ENCODE data around the gene STPG1. TPM values are rescaled to one million over a fixed set of nuclear protein-coding genes. Genes with fewer than 3 reads are reported as not detected.

STPG1 gene
- total RNA-seq, 1 donor from 2014 or later, result 16.7 TPM

DNA sequence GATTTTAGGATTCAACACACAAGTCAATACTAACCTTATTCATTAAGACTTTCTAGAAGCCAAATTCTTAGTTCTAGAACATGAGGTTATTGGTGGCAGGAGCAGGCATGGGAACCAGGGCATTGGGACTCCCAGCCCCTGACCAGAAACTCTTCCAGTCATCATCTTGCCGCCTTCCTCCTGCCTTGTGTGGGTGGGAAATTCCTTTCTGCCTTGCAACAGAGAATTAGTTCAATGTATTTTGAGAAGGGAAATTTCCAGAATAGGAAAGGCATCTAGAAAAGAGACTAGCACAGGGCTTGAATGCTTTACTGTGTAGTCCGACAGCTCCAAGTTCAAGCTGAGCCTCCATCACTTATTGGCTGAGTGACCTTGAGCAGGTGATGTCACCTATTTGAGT is 85.7 kb downstream of the STPG1 start:
- Mint-ChIP-seq H3K9me3 (ENCODE audit: low read depth) (no peaks in the 10 kb centered on the region), H3K27me3 (peaks cover 21% of the 10 kb centered on the region), H3K4me3 (ENCODE audit: low read depth) (no peak overlapping the region), H3K36me3 (ENCODE audit: insufficient read depth) (peaks cover 1% of the 10 kb centered on the region), H3K4me1 (ENCODE audit: low read depth) (peaks cover 7% of the 10 kb centered on the region), H3K27ac (no peak overlapping the region)
- TF ChIP-seq CTCF (IDR thresholded peaks at IDR 0.05; ENCODE audit: unreplicated experiment), result no peak
- DNase-seq (ENCODE audit: low spot score, unreplicated experiment), result no peak

DNA sequence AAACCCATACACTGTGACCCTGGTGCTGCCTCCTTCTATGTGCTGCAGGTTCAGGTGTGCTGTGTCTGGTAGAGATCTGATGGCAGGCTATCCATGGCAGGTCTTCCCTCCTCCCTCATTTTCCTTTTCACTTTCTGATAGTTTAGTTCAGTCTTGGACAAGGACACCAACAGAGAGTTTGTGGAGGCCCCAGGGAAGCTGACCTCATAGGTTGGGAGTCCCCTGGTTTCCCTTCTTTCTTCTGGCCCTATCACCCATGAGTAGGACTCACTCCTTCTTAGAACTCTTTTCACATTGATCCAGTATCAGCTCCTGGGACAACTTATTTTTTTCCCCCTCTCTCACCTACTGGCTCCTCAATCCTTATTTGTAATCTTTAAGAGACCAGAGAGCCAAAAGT is 86.1 kb downstream of the STPG1 start:
- Mint-ChIP-seq H3K36me3 (ENCODE audit: insufficient read depth) (peaks cover 1% of the 10 kb centered on the region), H3K27ac (no peak overlapping the region), H3K27me3 (peaks cover 25% of the 10 kb centered on the region), H3K4me3 (ENCODE audit: low read depth) (no peak overlapping the region), H3K9me3 (ENCODE audit: low read depth) (no peaks in the 10 kb centered on the region), H3K4me1 (ENCODE audit: low read depth) (peaks cover 7% of the 10 kb centered on the region)
- no peak for TF ChIP-seq CTCF (IDR thresholded peaks at IDR 0.05; ENCODE audit: unreplicated experiment)
- no peak for DNase-seq (ENCODE audit: low spot score, unreplicated experiment)

- Mint-ChIP-seq H3K4me1 (ENCODE audit: low read depth) (peaks cover 12% of the 10 kb centered on the region), H3K9me3 (ENCODE audit: low read depth) (no peaks in the 10 kb centered on the region), H3K27me3 (peaks cover 34% of the 10 kb centered on the region), H3K36me3 (ENCODE audit: insufficient read depth) (no peaks in the 10 kb centered on the region), H3K4me3 (ENCODE audit: low read depth) (no peak overlapping the region), H3K27ac (no peak overlapping the region)
- no peak for TF ChIP-seq CTCF (IDR thresholded peaks at IDR 0.05; ENCODE audit: unreplicated experiment)
- no peak for DNase-seq (ENCODE audit: low spot score, unreplicated experiment)
These were observed 87.8 kb downstream of the STPG1 start for GRCh38 chr1:24325587-24326449.

DNA sequence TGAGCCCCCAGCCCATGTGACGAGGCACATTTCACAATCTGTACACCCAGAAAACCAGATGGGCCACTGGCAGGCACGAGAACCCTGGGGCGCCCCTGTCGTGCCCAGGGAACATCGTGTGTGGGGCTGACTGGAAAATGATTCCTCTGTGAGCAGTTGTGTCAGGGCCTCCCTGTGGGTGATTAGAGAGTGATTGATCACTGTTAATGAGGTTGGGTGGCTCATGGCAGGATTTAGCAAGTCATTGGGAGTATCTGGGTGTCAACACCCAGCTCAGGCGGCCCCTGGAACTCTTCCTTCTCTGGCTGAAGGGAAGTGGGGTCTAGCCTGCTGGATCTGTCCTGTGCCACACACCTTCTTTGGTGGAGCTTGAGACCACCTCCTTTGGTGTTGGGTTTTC is 88.7 kb downstream of the STPG1 start:
- no peaks in the 10 kb centered on the region for H3K36me3 Mint-ChIP-seq (ENCODE audit: insufficient read depth)
- H3K27ac Mint-ChIP-seq, result no peak overlapping the region
- TF ChIP-seq CTCF (IDR thresholded peaks at IDR 0.05; ENCODE audit: unreplicated experiment), result no peak
- DNase-seq (ENCODE audit: low spot score, unreplicated experiment), result no peak
- H3K4me1 Mint-ChIP-seq (ENCODE audit: low read depth), result peaks cover 14% of the 10 kb centered on the region
- no peak overlapping the region for H3K4me3 Mint-ChIP-seq (ENCODE audit: low read depth)
- peaks cover 42% of the 10 kb centered on the region for H3K27me3 Mint-ChIP-seq
- H3K9me3 Mint-ChIP-seq (ENCODE audit: low read depth), result no peaks in the 10 kb centered on the region

DNA sequence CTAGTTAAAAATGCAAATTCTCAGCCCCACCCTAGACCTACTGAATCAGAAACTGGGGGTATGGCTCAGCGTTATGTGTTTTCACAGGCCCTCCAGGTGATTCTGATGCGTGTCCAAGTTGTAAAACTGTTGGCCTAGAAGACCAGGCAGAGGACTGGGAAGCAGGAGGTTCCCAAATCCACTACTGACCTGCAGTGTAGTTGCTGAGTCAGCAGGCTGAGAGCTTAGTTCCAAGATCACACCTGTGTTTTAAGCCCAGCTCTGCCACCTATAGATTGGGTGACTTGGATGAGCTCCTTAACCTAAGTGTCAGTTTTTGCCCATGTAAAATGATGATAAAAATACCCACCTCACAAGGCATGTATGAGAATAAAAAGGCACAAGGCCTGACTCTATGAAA is 90.3 kb downstream of the STPG1 start:
- Mint-ChIP-seq H3K27ac (no peak overlapping the region), H3K9me3 (ENCODE audit: low read depth) (no peaks in the 10 kb centered on the region), H3K36me3 (ENCODE audit: insufficient read depth) (no peaks in the 10 kb centered on the region), H3K27me3 (peaks cover 48% of the 10 kb centered on the region), H3K4me1 (ENCODE audit: low read depth) (peaks cover 28% of the 10 kb centered on the region), H3K4me3 (ENCODE audit: low read depth) (no peak overlapping the region)
- no peak for DNase-seq (ENCODE audit: low spot score, unreplicated experiment)
- no peak for TF ChIP-seq CTCF (IDR thresholded peaks at IDR 0.05; ENCODE audit: unreplicated experiment)
